Ectodermal cell (in vitro differentiated cells): ENCODE results near the gene FOXJ1.

Source experiments
- H3K27ac ChIP-seq: 2 replicates; pipeline ENCODE4 v1.7.0; 2013; ENCODE audit warnings: mild to moderate bottlenecking, low read depth, low read length; ENCODE audit not compliant: insufficient read depth, poor library complexity, severe bottlenecking
- H3K27me3 ChIP-seq: 2 replicates; pipeline ENCODE4 v1.7.0; 2013; ENCODE audit warnings: mild to moderate bottlenecking, low read length; ENCODE audit not compliant: insufficient read depth, control insufficient read depth, poor library complexity, severe bottlenecking
- H3K36me3 ChIP-seq: one replicate; pipeline ENCODE4 v1.7.0; 2013; ENCODE audit warnings: low read length; ENCODE audit not compliant: control insufficient read depth, insufficient read depth
- H3K4me1 ChIP-seq: one replicate; pipeline ENCODE4 v1.7.0; 2013; ENCODE audit warnings: low read length; ENCODE audit not compliant: control insufficient read depth, insufficient read depth
- H3K4me3 ChIP-seq: 2 replicates; pipeline ENCODE4 v1.7.0; 2013; ENCODE audit warnings: low read depth, low read length, control low read depth; ENCODE audit not compliant: insufficient read depth
- H3K9me3 ChIP-seq: 2 replicates; pipeline ENCODE4 v1.7.0; 2013; ENCODE audit warnings: mild to moderate bottlenecking, low read length, moderate library complexity; ENCODE audit not compliant: control insufficient read depth
- WGBS, 2 experiments: methylation state at CpG; one replicate each; pipeline ENCODE4 v1.1.7; 2013; ENCODE audit warnings: missing lambda C conversion rate in 2 of 2; 5-methylcytosine and 5-hydroxymethylcytosine counted together

Gene FOXJ1

DNA sequence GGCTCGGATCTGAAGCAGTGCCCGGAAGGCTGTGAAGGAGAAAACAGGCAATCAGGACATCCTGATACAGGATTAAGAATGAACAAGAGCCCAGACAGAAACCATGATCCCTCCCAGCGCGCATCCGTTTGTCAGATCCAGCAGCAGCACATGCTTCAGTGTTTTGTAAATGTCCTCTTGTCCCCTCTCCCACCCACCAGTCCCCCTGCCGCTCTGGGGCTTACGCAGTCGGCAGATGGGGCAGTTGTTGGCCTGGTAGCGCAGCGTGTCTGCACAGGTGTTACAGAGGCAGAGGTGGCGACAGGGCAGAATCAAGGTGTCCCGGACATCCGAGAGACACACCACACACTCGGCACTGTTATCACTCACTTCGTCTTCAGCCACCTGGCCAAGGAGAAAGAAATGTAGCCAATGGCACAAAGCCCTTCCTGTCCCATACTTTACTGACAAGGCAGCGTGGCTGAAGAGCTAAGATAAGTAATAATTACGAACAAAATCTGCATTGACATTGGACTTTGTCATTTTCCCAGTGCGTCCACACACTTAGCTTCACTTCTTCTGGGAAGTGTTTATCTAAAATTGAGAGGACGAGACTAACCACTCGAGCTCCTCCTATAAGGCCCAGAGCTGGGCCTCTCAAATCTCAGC, 20.7 kb upstream of the FOXJ1 start:
- WGBS, 2 experiments: 92 to 94% methylated on average over 20 of the region's 20 CpGs
- Histone ChIP-seq H3K4me3 (no peak overlapping the region), H3K27ac (no peak overlapping the region), H3K36me3 (no peaks in the 10 kb centered on the region), H3K4me1 (peaks cover 10% of the 10 kb centered on the region), H3K9me3 (no peaks in the 10 kb centered on the region), H3K27me3 (no peaks in the 10 kb centered on the region)

DNA sequence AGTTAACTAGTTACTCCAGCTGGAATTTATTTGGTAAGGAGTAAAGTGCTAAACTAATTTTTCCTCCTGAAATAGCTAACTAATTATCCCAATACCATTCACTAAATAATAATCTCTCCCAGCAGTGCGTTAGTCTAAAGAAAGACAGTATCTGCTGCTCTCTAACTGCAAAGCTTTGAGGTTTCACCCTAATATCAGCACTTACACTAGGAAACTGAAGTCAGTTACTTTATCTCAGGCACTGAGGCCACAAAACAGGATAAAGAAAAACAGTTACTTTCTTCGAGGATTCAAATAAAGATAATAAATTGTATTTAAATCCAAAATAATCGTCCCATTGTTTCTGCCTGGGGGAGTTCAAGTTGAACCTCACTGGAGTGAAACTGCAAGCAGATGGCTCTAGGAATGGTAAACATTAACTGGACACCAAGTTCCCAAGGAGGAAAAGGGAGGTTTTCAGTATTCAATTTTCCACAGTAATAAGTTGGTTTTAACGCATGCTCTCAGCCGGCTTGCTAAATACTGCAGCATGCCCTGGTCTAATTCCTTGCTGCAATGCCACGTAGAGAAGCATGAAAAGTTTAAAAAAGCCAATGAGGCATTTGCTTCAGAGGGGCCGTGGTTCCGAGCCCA, 20.0 kb upstream of the FOXJ1 start:
- WGBS, 2 experiments: 94 to 96% methylated on average over 7 to 8 of the region's 8 CpGs
- Histone ChIP-seq H3K27ac (no peak overlapping the region), H3K4me1 (peaks cover 10% of the 10 kb centered on the region), H3K9me3 (no peaks in the 10 kb centered on the region), H3K27me3 (no peaks in the 10 kb centered on the region), H3K4me3 (no peak overlapping the region), H3K36me3 (no peaks in the 10 kb centered on the region)

DNA sequence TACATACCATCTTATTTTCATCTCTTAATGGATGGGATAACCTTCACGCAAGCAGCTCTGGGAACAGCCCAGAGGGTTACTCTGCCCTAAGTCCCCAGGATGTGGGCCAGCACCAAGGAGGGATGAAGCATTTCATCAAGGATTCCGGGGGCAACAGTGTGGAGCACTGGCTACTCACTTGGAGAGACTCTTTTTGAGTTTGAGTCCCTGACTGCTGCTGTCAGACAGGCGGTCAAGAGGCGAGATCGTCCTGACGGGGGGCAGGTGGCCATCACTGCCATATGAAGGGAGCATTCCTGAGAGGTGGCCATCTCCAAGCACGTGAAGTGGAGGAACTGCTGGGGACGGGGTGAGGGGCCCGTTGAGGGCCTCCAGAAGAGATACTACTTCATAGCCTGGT, 18.1 kb upstream of the FOXJ1 start:
- H3K9me3 ChIP-seq: no peaks in the 10 kb centered on the region
- no peaks in the 10 kb centered on the region for H3K27me3 ChIP-seq
- no peak overlapping the region for H3K27ac ChIP-seq
- H3K4me3 ChIP-seq: no peak overlapping the region
- 95 to 97% methylated on average over 9 of the region's 9 CpGs for WGBS, 2 experiments
- H3K4me1 ChIP-seq: peaks cover 3% of the 10 kb centered on the region
- no peaks in the 10 kb centered on the region for H3K36me3 ChIP-seq

DNA sequence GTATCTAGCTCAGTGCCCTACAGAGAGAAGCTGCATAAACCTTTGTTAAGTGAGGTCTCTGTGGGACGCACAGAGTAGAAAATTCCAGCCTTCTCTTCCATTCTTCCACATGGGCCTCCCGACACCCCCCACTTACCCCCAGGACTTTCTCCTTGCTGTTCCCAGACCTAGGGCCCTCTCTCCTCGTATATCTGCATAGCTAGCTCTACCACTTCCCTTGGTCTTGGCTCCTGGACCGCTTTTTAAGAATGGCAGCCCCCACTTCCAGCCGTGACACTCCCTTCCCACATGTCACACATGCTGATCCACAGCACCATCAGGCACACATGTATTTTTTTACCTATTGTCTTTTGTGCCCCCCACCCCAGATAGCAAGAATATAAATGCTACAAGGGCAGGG, 16.7 kb upstream of the FOXJ1 start:
- no peak overlapping the region for H3K27ac ChIP-seq
- H3K4me3 ChIP-seq: no peak overlapping the region
- WGBS, 2 experiments: 90% methylated on average over 5 of the region's 5 CpGs
- H3K27me3 ChIP-seq: no peaks in the 10 kb centered on the region
- no peaks in the 10 kb centered on the region for H3K9me3 ChIP-seq
- no peaks in the 10 kb centered on the region for H3K36me3 ChIP-seq
- peaks cover 10% of the 10 kb centered on the region for H3K4me1 ChIP-seq

DNA sequence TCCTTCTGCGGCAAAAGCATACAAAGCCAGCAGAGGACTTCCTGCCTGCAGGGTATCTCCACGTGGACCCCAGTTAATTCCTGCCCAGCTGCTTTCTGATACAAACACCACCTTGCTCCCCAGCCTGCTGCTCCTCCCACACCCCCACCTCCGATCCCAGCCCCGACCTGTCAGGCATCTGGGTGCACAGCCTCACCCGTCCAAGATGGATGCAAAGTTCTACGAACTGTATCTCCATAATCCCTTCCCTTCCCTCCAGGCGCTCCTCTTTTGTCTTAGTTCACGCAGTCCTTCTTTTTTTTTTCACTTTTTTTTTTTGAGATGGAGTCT, 15.6 kb upstream of the FOXJ1 start:
- H3K27me3 ChIP-seq: no peaks in the 10 kb centered on the region
- no peaks in the 10 kb centered on the region for H3K36me3 ChIP-seq
- no peak overlapping the region for H3K27ac ChIP-seq
- H3K4me1 ChIP-seq: peaks cover 10% of the 10 kb centered on the region
- no peaks in the 10 kb centered on the region for H3K9me3 ChIP-seq
- 69% methylated on average over 8 of the region's 8 CpGs for WGBS, 2 experiments
- H3K4me3 ChIP-seq: no peak overlapping the region

DNA sequence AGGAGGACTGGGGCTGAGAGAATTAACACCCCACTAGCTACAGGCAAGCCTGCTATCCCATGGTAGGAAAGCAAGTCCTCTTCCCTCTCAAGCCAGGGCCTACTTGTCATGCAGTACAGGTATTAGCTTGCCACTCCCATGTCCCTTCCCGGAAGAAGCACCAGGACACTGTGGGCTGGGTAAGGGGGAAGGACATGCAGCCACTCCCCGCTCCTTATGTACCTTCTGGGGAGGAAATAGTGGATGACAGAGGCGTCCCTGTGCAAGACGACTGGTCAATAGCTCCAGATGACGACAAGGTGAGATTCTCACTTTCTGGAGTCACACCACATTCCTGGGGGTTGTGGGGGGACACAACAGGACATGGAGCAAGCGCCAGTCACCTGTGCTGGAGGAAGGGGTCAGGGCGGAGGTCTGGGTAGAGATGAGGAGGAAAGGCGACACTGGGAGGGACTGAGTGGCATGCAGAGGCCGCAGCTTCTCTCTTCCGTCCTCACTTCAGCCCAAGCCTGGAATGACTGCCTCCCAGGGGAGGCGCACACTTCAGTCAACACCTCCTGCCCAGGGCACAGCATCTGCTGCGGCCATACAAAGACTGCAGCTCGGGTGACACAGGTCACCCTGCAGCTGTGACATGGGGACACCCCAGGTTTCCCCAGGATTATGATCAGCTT, 15.1 kb upstream of the FOXJ1 start:
- Histone ChIP-seq H3K36me3 (no peaks in the 10 kb centered on the region), H3K27me3 (no peaks in the 10 kb centered on the region), H3K27ac (no peak overlapping the region), H3K4me1 (peaks cover 10% of the 10 kb centered on the region), H3K4me3 (no peak overlapping the region), H3K9me3 (no peaks in the 10 kb centered on the region)
- WGBS, 2 experiments: 72 to 77% methylated on average over 13 of the region's 13 CpGs

DNA sequence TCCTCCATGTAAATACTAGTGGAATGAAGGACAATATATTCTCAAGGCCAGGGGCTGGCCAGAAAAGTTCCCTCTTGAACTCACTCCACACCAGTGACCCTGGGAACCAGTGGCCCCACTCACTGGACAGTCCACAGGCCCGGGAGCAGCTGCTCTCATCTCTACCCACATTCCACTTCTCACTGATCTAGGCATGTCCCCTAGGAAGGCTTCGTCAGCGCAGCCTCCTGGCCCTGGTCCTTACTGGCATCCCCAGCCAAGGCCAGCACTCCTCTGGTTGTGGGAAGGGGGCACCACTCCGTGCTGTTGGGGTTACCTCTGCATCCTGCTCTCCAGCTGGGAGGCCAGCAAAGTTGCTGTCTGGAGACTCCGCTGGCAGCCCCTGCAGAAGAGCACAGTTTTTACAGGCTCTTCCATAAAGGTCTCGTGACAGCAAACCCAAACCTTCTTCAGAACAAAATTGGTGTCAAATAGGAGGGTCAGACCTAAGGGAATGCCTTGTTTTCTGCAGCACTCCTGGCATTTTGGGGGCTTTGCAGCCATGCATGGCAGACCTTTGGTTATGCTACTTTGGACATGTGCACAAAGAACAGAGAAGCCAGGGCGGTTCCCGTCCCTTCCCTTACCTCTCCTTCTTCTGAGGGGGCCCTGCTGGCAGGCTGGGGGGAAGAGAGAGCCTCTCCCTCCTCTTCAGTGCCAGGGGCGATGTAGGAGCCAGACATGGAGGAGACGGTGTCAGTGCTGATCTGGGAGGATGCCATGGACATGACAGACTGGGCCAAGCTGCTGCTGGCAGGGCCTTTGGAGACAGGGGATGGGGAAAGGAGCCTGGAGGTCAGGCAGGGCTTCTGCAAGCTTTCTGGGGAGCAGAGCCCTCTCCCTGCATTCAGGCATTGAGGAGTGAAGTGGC, 14.1 kb upstream of the FOXJ1 start:
- Histone ChIP-seq H3K27me3 (no peaks in the 10 kb centered on the region), H3K4me1 (peaks cover 10% of the 10 kb centered on the region), H3K4me3 (no peak overlapping the region), H3K9me3 (no peaks in the 10 kb centered on the region), H3K27ac (no peak overlapping the region), H3K36me3 (no peaks in the 10 kb centered on the region)
- 91 to 93% methylated on average over 10 of the region's 10 CpGs for WGBS, 2 experiments

DNA sequence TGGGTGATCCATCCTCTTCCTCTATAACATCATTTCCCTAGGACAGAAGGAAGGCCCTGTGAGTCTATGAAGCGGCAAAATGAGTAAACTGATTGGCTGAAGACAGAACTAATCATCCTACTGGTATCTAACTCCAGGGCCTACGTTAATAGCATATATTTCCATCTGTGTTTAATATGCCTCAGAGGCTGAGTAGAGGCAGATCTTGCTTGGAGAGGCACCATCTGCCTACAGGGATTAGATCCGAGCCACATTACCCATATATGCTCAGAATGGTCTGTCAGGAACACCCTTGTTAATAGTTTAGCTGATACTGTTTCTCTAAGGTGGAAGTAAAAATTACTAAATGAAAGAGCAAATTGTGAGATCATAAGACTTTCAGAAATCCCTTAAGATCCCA, 13.2 kb upstream of the FOXJ1 start:
- 95 to 97% methylated on average over 3 of the region's 3 CpGs for WGBS, 2 experiments
- Histone ChIP-seq H3K9me3 (no peaks in the 10 kb centered on the region), H3K36me3 (no peaks in the 10 kb centered on the region), H3K4me1 (peaks cover 10% of the 10 kb centered on the region), H3K27me3 (no peaks in the 10 kb centered on the region), H3K27ac (no peak overlapping the region), H3K4me3 (no peak overlapping the region)

DNA sequence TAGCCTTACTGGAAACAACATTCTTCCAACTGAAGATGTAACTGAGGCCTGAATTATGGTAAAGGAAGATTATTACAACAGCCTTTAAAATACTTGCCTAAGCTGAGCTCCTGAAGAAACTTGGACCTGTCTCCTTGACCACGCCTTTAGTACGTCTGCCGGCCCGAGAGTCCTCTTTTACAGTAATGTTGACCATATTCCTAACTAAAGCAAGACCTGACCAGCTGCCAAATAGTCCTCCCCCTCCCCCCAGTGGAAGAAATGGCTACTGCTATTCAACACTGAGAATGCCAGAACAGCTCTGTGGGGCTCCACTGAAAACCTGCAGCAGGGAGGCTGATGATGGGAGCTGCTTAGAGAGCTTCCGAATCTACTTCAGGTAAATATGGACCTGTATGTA, 12.6 kb upstream of the FOXJ1 start:
- Histone ChIP-seq H3K4me1 (peaks cover 10% of the 10 kb centered on the region), H3K27me3 (no peaks in the 10 kb centered on the region), H3K36me3 (no peaks in the 10 kb centered on the region), H3K4me3 (no peak overlapping the region), H3K27ac (no peak overlapping the region), H3K9me3 (no peaks in the 10 kb centered on the region)
- WGBS, 2 experiments: 73 to 83% methylated on average over 5 of the region's 5 CpGs

DNA sequence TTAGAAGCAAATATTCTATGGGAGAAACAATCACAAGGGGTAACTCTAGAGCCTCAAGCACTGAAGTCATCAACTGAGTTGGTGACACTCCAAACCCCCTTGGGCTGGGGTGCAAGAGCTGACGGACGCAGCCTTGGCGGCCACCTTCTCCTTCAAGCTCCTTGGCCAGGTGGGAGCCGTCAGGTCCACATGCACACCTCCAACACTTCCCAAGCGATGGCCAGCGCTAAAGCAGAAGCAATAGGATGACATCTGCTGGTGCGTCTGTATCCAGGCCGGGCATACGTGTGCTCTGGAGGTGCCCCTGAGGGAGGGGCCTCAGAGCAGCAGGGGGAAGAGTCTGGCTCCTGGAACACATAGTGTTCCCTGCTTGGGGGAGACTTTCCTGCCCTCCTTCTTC, 12.2 kb upstream of the FOXJ1 start:
- H3K4me1 ChIP-seq: peaks cover 10% of the 10 kb centered on the region
- H3K27ac ChIP-seq: no peak overlapping the region
- no peaks in the 10 kb centered on the region for H3K27me3 ChIP-seq
- no peak overlapping the region for H3K4me3 ChIP-seq
- H3K36me3 ChIP-seq: no peaks in the 10 kb centered on the region
- no peaks in the 10 kb centered on the region for H3K9me3 ChIP-seq
- 78 to 81% methylated on average over 9 of the region's 9 CpGs for WGBS, 2 experiments
